BJ (cell line): ENCODE measurements around the gene SOX15. TPM values are rescaled to one million over a fixed set of nuclear protein-coding genes. Genes with fewer than 3 reads are reported as not detected.

Source experiments
- CTCF ChIA-PET: fragments of 350-600 bp; formaldehyde crosslinking; extraction: SDS; loops from one replicate; lab custom pipeline; 2021; ENCODE audit warnings: antibody characterized with exemption, inconsistent platforms; lab: Yijun Ruan, JAX
- POLR2A ChIA-PET: fragments of 300-600 bp; sonication (Branson Sonifier 250); formaldehyde crosslinking; extraction: SDS; loops from one replicate; lab custom pipeline; 2021; ENCODE audit warnings: antibody characterized with exemption; lab: Charles Lee
- DNase-seq: peaks from one replicate; pipeline ENCODE4 v3.0.0-alpha.2; 2011; ENCODE audit warnings: low read depth
- H3K27me3 ChIP-seq: 2 replicates; pipeline ENCODE4 v1.6.0; 2011; ENCODE audit warnings: low read length; ENCODE audit not compliant: control insufficient read depth, insufficient read depth
- H3K36me3 ChIP-seq: 2 replicates; pipeline ENCODE4 v1.5.1; 2011; ENCODE audit warnings: low read length; ENCODE audit not compliant: control insufficient read depth, insufficient read depth
- H3K4me3 ChIP-seq: 2 replicates; pipeline ENCODE4 v1.5.1; 2011; ENCODE audit warnings: low read depth, mild to moderate bottlenecking, control low read depth, low read length
- CTCF ChIP-seq: IDR thresholded peaks from 2 replicates; pipeline ENCODE4 v1.5.1; 2011; ENCODE audit warnings: low read depth, mild to moderate bottlenecking, control low read depth, inconsistent platforms, low read length, moderate library complexity; ENCODE audit not compliant: insufficient read depth
- polyA plus RNA-seq: library from polyadenylated mRNA; depleted of rRNA; stranded (reverse); fragments of >200 nt; gene quantifications from 2 replicates; pipeline ENCODE4 v1.2.3, GENCODE V29; 2011

SOX15 gene
- polyA plus RNA-seq, 1 experiment = 0.34 TPM

GRCh38 chr17:7582396-7583252, 7.3 kb downstream of the SOX15 start:
- no peak for DNase-seq
- CTCF ChIA-PET = interaction anchor here (1.7 kb wide), 1 partner anchor 8 kb away, joined by 8 read pairs; no protein-coding TSS in a partner anchor
- peak overlapping the region; percentile 71 for H3K4me3 ChIP-seq

DNA sequence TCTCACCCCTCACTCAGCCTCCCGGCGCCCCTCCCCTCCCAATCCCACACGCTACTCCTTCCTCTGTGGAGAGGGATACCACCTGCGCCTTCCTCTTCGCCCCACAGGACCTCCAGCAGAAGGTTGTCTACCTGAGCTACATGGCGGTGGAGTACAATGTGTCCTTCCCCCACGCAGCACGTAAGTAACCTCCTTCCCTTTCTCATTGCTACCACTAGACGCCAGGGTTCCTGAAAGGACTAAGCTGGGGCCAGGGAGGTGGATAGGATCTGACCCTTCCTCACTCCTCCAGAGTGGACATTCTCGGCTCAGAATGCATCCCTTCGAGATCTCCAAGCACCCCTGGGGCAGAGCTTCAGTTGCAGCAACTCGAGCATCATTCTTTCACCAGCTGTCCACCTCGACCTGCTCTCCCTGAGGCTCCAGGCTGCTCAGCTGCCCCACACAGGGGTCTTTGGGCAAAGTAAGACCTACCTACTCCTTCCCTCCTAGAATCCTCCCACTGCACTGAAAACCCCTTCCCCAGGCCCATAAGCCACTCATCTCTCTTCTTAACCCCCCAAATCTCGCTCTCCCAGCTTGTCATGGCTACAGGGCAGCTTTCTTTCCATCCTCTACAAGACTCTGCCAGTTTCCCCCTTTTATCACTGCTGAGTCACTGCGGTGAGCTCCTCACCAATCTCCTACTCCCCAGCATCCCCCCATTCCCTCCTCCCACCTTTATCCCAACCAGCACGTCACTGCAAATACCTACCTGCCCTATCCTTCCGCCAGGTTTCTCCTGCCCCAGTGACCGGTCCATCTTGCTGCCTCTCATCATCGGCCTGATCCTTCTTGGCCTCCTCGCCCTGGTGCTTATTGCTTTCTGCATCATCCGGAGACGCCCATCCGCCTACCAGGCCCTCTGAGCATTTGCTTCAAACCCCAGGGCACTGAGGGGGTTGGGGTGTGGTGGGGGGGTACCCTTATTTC, 9.0 kb downstream of the SOX15 start:
- Histone ChIP-seq H3K36me3 (peaks cover 20% of the 10 kb centered on the region), H3K27me3 (no peaks in the 10 kb centered on the region), H3K4me3 (no peak overlapping the region)
- no peak for TF ChIP-seq CTCF
- CTCF ChIA-PET = interaction anchor here (0.7 to 2.7 kb wide), 4 partner anchors 9 to 518 kb away, joined by 3 to 22 read pairs (median 4); partner anchors contain the start of gene SOX15
- POLR2A ChIA-PET = no interaction called here
- no peak for DNase-seq

More at GRCh38 chr17:7582396-7583252, 7.3 kb downstream of the SOX15 start:
- POLR2A ChIA-PET = interaction anchor here (1.1 kb wide), 1 partner anchor 9 kb away, joined by 16 read pairs; no protein-coding TSS in a partner anchor
- H3K27me3 ChIP-seq = no peaks in the 10 kb centered on the region
- TF ChIP-seq CTCF = no peak
- peaks cover 11% of the 10 kb centered on the region for H3K36me3 ChIP-seq

GRCh38 chr17:7579834-7580603, 9.9 kb downstream of the SOX15 start:
- no peaks in the 10 kb centered on the region for H3K27me3 ChIP-seq
- peaks cover 27% of the 10 kb centered on the region for H3K36me3 ChIP-seq
- H3K4me3 ChIP-seq = peak overlapping the region; percentile 6; the same call in 1 of the 2 replicates
- TF ChIP-seq CTCF = no peak
- POLR2A ChIA-PET = no interaction called here
- no peak for DNase-seq
- CTCF ChIA-PET = interaction anchor here (0.7 to 2.7 kb wide), 5 partner anchors 9 to 108 kb away, joined by 3 to 22 read pairs (median 4); partner anchors contain the start of genes SOX15 and TP53

GRCh38 chr17:7579001-7579833, 10.7 kb downstream of the SOX15 start, which contains the start of gene CD68:
CD68 (plus strand) TSS chr17:7579638; CDS start chr17:7579678, 40 bp downstream.
- peak; percentile 76 for DNase-seq
- POLR2A ChIA-PET = no interaction called here
- peak within 1 kb of the TSS; percentile 6; the same call in 1 of the 2 replicates for H3K4me3 ChIP-seq
- peaks cover 34% of the 10 kb centered on the region for H3K36me3 ChIP-seq
- TF ChIP-seq CTCF = no peak
- H3K27me3 ChIP-seq = no peaks in the 10 kb centered on the region
- CTCF ChIA-PET = interaction anchor here (1.2 to 2.7 kb wide), 3 partner anchors 8 to 108 kb away, joined by 4 to 22 read pairs (median 4); partner anchors contain the start of genes SOX15 and TP53
